Fibroblast of the aortic adventitia (primary cell): ENCODE measurements around the gene CARD8. TPM values are rescaled to one million over a fixed set of nuclear protein-coding genes. Genes with fewer than 3 reads are reported as not detected.
"Not testable (repeated sequence)": the region's sequence is repeated elsewhere in the genome, so short reads cannot be mapped to it uniquely, and the experiment has no call there.

ENCODE experiments used
- DNase-seq: peaks from one replicate; pipeline ENCODE4 v3.0.0-alpha.2; 2010; ENCODE audit warnings: low read depth
- H3K4me3 ChIP-seq: 2 replicates; pipeline ENCODE4 v1.5.1; 2011; ENCODE audit warnings: low read depth, mild to moderate bottlenecking, control low read depth, low read length, moderate library complexity
- CTCF ChIP-seq: IDR thresholded peaks from 2 replicates; pipeline ENCODE4 v1.5.1; 2011; ENCODE audit warnings: mild to moderate bottlenecking, low read length, control low read depth, inconsistent platforms; ENCODE audit not compliant: insufficient read depth
- total RNA-seq: library from RNA; depleted of rRNA; stranded (reverse); fragments of >200 nt; gene quantifications from 2 replicates; pipeline ENCODE4 v1.2.3, GENCODE V29; 2012; ENCODE audit warnings: low replicate concordance

The CARD8 gene
- total RNA-seq, 1 donor = 27.8 TPM

GRCh38 chr19:48296963-48297734 is 41.4 kb upstream of the CARD8 start:
- no peak for DNase-seq
- H3K4me3 ChIP-seq = no peak overlapping the region
- no peak for TF ChIP-seq CTCF

DNA sequence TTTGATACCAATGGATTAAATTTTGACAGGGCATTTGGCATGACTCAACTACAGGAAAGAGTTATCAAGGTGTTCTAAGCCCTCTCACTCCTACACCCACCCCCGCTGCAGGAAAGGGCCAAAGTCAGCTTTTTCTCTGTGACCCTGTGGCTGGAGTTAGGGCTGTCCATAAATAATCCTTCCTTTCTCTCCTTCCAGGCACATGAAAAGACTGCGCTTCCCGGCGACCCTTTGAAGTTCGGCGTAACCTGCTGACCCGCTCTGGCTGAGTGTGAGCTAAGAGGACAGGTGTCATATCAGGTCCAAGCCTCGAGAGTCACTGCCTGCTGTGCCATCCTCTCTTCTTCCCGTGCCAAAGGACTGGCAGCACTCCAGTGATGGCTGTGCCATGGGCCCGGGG is 39.7 kb upstream of the CARD8 start:
- no peak for DNase-seq
- no peak overlapping the region for H3K4me3 ChIP-seq
- TF ChIP-seq CTCF = no peak

- peak; percentile 87 for DNase-seq
- H3K4me3 ChIP-seq = no peak overlapping the region
- no peak for TF ChIP-seq CTCF
Observed at GRCh38 chr19:48292798-48293197, 37.1 kb upstream of the CARD8 start.

GRCh38 chr19:48291489-48291815 is 35.7 kb upstream of the CARD8 start:
- not testable (repeated sequence) for DNase-seq, H3K4me3 ChIP-seq

GRCh38 chr19:48290771-48291488 is 35.2 kb upstream of the CARD8 start:
- H3K4me3 ChIP-seq = peak overlapping the region; percentile 67
- peak; percentile 91 for DNase-seq
- TF ChIP-seq CTCF = peak; percentile 99

DNA sequence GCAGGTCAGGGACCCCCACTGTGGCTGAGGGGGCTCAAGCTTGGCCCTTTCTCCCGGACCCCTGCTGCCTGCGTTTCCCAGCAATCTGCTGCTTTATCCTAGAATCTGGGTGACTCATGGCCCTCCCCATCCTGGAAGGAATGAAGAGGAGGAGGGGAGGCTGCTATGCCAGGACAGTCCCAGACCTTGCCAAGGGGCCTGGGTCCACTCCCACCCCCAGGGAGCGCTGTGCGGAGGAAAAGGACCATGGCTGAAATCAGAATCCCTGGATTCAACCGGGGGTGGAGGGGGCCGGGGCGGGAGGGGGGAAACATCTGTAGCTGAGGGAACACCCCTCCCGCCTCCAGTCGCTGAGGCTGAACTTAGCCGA is 34.7 kb upstream of the CARD8 start:
- H3K4me3 ChIP-seq = peak overlapping the region; percentile 67
- peak; percentile 41 for TF ChIP-seq CTCF
- peak; percentile 61 for DNase-seq

GRCh38 chr19:48287748-48288147 is 32.0 kb upstream of the CARD8 start:
- no peak for TF ChIP-seq CTCF
- no peak overlapping the region for H3K4me3 ChIP-seq
- DNase-seq = no peak
